Lower lobe of right lung (tissue), 2 donors: ENCODE results near the gene IFT81. TPM values are rescaled to one million over a fixed set of nuclear protein-coding genes. Genes with fewer than 3 reads are reported as not detected.

Experiments
- ATAC-seq, 2 donors: fragments of 200-7000 bp; cut with Tn5 transposase; one replicate each; pipeline ENCODE4 v1.9.1; 2020 to 2022; ENCODE audit warnings: mild to moderate bottlenecking in 2 of 2, moderate library complexity in 2 of 2
- DNase-seq: peaks from one replicate; pipeline ENCODE4 v3.0.0-alpha.2; 2020
- H3K27ac ChIP-seq: fragments of 200-600 bp; one replicate; pipeline ENCODE4 v1.8.0; 2022
- H3K27me3 ChIP-seq: fragments of 200-600 bp; one replicate; pipeline ENCODE4 v1.8.0; 2022; ENCODE audit warnings: low read depth
- H3K36me3 ChIP-seq: fragments of 200-600 bp; one replicate; pipeline ENCODE4 v1.8.0; 2022; ENCODE audit warnings: mild to moderate bottlenecking
- H3K4me1 ChIP-seq: fragments of 200-600 bp; one replicate; pipeline ENCODE4 v1.8.0; 2022
- H3K4me3 ChIP-seq: fragments of 200-600 bp; one replicate; pipeline ENCODE4 v1.8.0; 2022; ENCODE audit warnings: mild to moderate bottlenecking
- H3K9me3 ChIP-seq: fragments of 200-600 bp; one replicate; pipeline ENCODE4 v1.8.0; 2022
- intact Hi-C: fragments of 100-400 bp; cut with DNase I; formaldehyde crosslinking; loops from one replicate; pipeline ENCODE4 v1.11.0; 2022
- total RNA-seq: library from RNA; stranded (reverse); fragmentation: NEBNext Ultra II Directional; extraction: Animal tissue kit (Norgen Biotek cat#: 25700); gene quantifications from one replicate; pipeline ENCODE4 v1.2.1, GENCODE V29; 2021
- TF ChIP-seq, protein P1 (sequence below): fragments of 200-600 bp; IDR thresholded peaks from one replicate; pipeline ENCODE4 v1.8.0; 2022; ENCODE audit warnings: antibody characterized with exemption, mild to moderate bottlenecking
- donor health status: DM: no; HTN: yes; CAD: no; lungs with severe emphysema.

IFT81 gene
- total RNA-seq, 1 donor from 2014 or later, result 12.5 TPM

GRCh38 chr12:110134691-110135411, 10.7 kb downstream of the IFT81 start:
- H3K4me3 ChIP-seq, result no peak overlapping the region
- intact Hi-C loops, result no loop called here
- DNase-seq, result no peak

DNA sequence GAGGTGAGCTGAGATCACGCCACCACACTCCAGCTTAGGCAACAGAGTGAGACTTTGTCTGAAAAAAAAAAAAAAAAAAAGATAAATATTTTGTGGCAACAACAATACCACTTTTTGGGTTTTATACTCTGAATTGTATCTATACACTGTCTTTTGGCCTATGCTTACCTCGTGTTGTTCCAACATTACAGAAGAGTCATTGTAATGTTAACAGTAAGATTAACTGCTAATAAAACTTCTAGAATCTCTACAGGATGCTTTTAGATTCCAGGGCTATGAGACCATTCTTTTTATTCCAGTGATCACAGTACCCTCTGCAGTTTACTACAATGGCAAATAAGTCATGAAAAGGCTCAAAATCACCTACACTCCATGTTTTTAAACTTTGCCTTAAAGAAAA, 11.6 kb downstream of the IFT81 start:
- H3K27me3 ChIP-seq, result no peaks in the 10 kb centered on the region
- no peak overlapping the region for H3K4me3 ChIP-seq
- H3K27ac ChIP-seq, result no peak overlapping the region
- peaks cover 40% of the 10 kb centered on the region for H3K36me3 ChIP-seq
- intact Hi-C loops, result no loop called here
- no peaks in the 10 kb centered on the region for H3K9me3 ChIP-seq
- ATAC-seq (no peak), DNase-seq (no peak)
- TF ChIP-seq, protein P1, sequence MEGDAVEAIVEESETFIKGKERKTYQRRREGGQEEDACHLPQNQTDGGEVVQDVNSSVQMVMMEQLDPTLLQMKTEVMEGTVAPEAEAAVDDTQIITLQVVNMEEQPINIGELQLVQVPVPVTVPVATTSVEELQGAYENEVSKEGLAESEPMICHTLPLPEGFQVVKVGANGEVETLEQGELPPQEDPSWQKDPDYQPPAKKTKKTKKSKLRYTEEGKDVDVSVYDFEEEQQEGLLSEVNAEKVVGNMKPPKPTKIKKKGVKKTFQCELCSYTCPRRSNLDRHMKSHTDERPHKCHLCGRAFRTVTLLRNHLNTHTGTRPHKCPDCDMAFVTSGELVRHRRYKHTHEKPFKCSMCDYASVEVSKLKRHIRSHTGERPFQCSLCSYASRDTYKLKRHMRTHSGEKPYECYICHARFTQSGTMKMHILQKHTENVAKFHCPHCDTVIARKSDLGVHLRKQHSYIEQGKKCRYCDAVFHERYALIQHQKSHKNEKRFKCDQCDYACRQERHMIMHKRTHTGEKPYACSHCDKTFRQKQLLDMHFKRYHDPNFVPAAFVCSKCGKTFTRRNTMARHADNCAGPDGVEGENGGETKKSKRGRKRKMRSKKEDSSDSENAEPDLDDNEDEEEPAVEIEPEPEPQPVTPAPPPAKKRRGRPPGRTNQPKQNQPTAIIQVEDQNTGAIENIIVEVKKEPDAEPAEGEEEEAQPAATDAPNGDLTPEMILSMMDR, result no peak
- no peaks in the 10 kb centered on the region for H3K4me1 ChIP-seq

More at GRCh38 chr12:110134691-110135411, 10.7 kb downstream of the IFT81 start:
- H3K27ac ChIP-seq, result no peak overlapping the region
- ATAC-seq, result no peak
- H3K9me3 ChIP-seq, result no peaks in the 10 kb centered on the region
- H3K4me1 ChIP-seq, result no peaks in the 10 kb centered on the region
- H3K36me3 ChIP-seq, result peaks cover 40% of the 10 kb centered on the region
- TF ChIP-seq, protein P1, result no peak
- H3K27me3 ChIP-seq, result no peaks in the 10 kb centered on the region

- Histone ChIP-seq H3K4me3 (no peak overlapping the region), H3K9me3 (no peaks in the 10 kb centered on the region), H3K4me1 (no peaks in the 10 kb centered on the region), H3K27me3 (no peaks in the 10 kb centered on the region), H3K36me3 (peaks cover 39% of the 10 kb centered on the region), H3K27ac (no peak overlapping the region)
- ATAC-seq (no peak), DNase-seq (no peak)
- TF ChIP-seq, protein P1, result no peak
- intact Hi-C loops, result no loop called here
Measured at GRCh38 chr12:110137786-110138185, 13.6 kb downstream of the IFT81 start.

- DNase-seq (no peak), ATAC-seq (peak; percentile 32 to 45)
- TF ChIP-seq, protein P1, result no peak
- no peaks in the 10 kb centered on the region for H3K9me3 ChIP-seq
- peaks cover 14% of the 10 kb centered on the region for H3K36me3 ChIP-seq
- no peaks in the 10 kb centered on the region for H3K4me1 ChIP-seq
- no peaks in the 10 kb centered on the region for H3K27me3 ChIP-seq
- intact Hi-C loops, result no loop called here
- H3K27ac ChIP-seq, result no peak overlapping the region
- H3K4me3 ChIP-seq, result no peak overlapping the region
Measured at GRCh38 chr12:110141389-110141788, 17.2 kb downstream of the IFT81 start.

- Histone ChIP-seq H3K9me3 (no peaks in the 10 kb centered on the region), H3K36me3 (peaks cover 41% of the 10 kb centered on the region), H3K4me3 (no peak overlapping the region), H3K4me1 (no peaks in the 10 kb centered on the region), H3K27me3 (no peaks in the 10 kb centered on the region), H3K27ac (no peak overlapping the region)
- intact Hi-C loops, result no loop called here
- no peak for ATAC-seq
- DNase-seq, result no peak
- TF ChIP-seq, protein P1, result no peak
Measured at GRCh38 chr12:110146986-110147385, 22.8 kb downstream of the IFT81 start.
